Retina (tissue), 1 donor: ENCODE measurements around the gene SIGLEC9.
A peak's percentile ranks its signal among the peaks of the same experiment; 100 is the strongest.

Experiments used
- DNase-seq: peaks from one replicate; pipeline ENCODE4 v3.0.0-alpha.2; 2016

Gene SIGLEC9

DNA sequence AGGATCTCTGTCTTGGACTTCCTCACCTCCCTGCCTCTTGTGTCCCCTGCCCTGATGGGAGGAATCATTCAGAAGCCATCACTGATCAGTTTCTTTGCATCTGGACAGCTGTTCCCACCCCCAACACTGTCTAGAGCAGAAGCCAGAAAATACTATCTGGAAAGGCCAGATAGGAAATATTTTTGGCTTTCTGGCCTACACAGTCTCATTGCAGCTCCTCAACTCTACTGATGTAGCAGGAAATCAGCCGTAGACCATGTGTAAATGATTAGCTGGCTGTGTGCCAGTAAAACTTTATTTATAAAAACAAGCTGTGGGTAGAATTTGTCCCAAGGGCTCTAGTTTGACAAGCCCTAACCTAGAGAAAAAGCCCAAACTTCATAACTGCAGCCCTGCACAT, 23.0 kb downstream of the SIGLEC9 start:
- DNase-seq, result no peak

DNA sequence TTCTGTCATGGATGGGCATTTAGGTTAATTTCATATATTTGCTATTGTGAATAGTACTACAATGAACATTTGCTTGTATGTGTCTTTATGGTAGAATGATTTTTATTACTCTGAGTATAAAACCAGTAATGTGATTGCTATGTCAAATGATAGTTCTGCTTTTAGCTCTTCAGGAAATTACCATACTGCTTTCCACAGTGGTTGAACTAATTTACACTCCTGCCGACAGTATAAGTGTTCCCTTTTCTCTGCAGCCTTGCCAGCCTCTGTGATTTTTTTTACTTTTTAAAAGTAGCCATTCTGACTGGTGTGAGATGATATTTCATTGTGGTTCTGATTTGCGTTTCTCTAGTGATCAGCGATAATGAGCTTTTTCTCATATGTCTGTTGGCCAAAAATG, 23.9 kb downstream of the SIGLEC9 start:
- DNase-seq, result no peak

GRCh38 chr19:51150627-51151026, 25.9 kb downstream of the SIGLEC9 start:
- DNase-seq, result no peak

- peak; percentile 20 for DNase-seq
Observed at GRCh38 chr19:51156710-51157109, 32.0 kb downstream of the SIGLEC9 start.

GRCh38 chr19:51157265-51157664, 32.6 kb downstream of the SIGLEC9 start:
- no peak for DNase-seq

DNA sequence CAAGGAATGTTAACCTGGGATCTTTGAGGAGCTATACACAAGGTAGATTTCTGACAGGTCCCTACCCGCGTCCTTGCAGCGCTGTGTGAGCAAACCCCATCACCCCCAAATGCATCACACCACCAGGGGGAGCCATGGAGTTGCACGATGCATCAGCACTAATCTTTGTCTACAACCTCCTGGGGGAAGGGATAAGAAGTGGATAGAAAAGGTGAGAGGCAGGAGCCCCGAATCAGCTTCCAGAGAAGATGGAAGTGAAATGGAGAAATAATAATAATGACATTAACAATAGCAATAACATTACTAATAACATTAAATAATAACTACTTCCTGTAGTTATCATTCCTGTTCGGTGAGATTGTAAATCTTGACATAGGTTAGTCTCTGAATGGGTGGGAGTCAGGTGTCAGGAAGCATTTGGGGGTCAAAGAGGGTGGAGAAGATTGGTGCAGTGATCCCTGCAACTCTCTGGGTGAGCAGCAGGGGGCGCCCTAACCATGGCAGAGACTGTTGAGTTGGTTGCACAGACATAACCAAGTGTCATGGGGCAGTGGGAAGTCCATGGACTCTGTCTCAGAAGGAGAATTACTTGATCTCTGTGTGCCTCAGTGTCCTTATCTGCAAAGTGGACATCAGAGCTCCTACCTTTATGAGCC, 33.9 kb downstream of the SIGLEC9 start:
- peak; percentile 39 for DNase-seq

DNA sequence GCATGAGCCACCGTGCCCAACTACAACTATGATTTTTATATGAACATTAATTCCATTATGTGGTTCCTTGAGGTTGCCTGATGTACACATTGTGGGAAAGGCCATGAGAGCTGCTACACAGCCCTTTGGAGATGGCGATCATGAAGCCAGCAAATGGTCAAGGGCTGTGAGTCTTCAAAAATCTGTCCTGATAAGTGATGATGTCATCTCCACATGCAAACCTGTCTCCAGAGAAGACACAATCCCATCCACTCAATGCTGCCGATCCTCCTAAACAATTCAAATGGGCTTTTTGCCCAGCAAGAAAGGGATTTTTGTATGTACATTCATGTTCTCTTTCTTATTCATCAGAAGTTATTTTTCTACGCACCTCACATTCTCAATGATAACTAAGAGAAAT, 35.0 kb downstream of the SIGLEC9 start:
- no peak for DNase-seq

GRCh38 chr19:51161266-51161665, 36.6 kb downstream of the SIGLEC9 start:
- no peak for DNase-seq

GRCh38 chr19:51161867-51162496, 37.3 kb downstream of the SIGLEC9 start:
- DNase-seq, result no peak

DNA sequence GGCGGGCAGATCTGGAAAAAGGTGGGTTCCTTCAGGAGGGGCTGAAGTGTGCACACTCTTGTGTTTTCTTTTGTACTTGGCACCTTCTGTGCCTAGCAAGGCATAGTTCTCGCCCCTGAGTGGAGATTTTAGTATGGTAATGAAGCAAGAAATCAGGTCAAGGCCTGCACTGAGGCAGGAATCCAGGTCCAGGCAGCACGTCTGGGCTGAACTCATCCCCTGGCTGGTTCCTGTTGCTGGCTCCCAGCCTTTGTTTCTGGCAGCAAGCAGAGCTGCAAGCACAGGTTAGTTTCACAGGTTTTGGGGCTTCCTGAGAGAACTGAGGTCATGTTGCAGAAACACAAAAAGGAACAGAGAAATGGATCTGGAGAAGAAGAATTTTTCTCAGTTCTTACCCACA, 38.6 kb downstream of the SIGLEC9 start:
- no peak for DNase-seq

GRCh38 chr19:51164215-51164614, 39.5 kb downstream of the SIGLEC9 start:
- no peak for DNase-seq

GRCh38 chr19:51166846-51167490, 42.3 kb downstream of the SIGLEC9 start:
- DNase-seq, result no peak

DNA sequence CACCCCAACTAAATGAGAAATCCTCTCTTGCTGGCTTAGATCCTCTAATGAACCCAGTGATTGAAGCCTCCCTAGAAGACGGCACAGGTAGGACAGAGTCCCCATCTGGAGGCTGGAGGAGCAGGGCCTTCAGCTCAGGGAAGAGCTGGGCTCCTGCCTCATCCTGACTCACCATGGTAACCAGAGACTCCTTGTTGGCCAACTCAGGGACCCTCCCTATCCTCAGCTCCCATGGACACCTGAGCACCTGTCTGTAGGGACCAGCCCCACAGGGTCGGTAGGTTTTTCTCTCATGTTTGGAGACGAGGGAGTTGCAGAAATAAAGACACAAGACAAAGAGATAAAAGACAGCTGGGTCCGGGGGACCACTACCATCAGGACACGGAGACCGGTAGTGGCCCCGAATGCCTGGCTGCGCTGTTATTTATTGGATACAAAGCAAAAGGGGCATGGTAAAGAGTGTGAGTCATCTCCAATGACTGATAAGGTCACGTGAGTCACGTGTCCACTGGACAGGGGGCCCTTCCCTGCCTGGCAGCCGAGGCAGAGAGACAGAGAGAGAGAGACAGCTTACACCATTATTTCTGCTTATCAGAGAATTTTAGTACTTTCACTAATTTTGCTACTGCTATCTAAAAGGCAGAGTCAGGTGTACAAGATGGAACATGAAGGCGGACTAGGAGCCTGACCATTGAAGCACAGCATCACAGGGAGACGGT, 44.0 kb downstream of the SIGLEC9 start:
- DNase-seq, result no peak

DNA sequence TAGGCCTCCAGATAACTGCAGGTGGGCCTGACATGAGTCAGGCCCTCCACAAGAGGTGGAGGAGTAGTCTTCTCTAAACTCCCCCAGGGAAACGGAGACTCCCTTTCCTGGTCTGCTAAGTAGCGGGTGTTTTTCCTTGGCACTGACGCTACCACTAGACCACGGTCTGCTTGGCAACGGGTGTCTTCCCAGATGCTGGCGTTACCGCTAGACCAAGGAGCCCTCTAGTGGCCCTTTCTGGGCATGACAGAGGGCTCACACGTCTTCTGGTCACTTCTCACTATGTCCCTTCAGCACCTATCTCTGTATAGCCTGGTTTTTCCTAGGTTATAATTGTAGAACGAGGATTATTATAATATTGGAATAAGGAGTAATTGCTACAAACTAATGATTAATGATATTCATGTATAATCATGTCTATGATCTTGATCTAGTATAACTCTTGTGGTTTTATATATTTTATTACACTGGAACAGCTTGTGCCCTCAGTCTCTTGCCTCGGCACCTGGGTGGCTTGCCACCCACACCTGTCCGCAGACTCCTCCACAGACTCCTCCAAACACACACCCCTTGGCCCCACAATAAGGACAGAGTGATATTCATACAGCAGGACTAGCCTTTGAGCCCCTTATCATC, 44.7 kb downstream of the SIGLEC9 start:
- peak; percentile 66 for DNase-seq

GRCh38 chr19:51172223-51172622, 47.5 kb downstream of the SIGLEC9 start:
- no peak for DNase-seq

DNA sequence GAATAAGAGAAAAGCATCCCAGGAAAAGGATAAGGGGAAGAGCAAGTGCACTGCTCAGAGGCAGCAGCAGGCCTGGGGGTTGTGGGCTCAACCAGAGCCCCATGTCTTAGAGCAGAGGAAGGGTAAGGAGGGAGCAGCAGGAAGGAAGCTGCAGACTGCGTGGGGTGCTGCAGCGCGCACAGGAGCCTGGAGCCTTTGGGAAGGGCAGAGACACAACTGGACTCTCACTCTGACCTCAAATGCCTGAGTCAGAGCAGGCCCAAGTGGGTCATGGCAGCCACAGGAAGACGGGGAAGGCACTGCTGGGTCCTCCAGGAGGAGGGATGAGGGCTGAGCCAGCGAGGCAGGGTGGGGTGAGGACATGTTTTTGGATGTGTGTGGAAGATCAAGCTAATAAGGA, 49.0 kb downstream of the SIGLEC9 start:
- DNase-seq, result no peak

DNA sequence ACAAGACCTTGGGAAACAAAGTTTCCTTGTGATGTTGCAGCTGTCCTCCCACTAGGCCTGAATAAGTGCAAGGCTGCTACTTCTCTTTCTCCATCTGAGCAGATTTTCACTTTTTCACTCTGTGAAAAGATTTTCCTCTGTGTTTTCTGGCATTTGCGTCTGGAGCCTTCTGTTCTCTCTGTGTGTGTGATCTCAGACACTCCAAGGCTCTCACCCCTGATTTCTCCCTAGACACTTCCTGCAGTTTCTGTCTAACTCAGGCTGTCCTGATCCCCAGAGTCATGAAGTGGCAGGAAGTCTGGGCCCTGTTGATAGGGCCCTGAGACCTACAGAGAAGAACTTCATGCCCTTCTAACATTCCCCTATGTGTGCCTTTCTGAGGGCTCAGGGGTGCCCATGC, 54.5 kb downstream of the SIGLEC9 start:
- DNase-seq, result no peak
